ENCODE results near the gene PYGM.
A peak's percentile ranks its signal among the peaks of the same experiment; 100 is the strongest.

PYGM gene

GRCh38 chr11:64791781-64792291 lies 32.1 kb upstream of the PYGM start:
- DNase-seq (ENCODE audit: low spot score) = no peak

GRCh38 chr11:64790205-64791095 lies 30.7 kb upstream of the PYGM start:
- DNase-seq (ENCODE audit: low spot score) = no peak

- no peak for DNase-seq (ENCODE audit: low spot score)
Measured at GRCh38 chr11:64789331-64790204, 29.8 kb upstream of the PYGM start.

- DNase-seq (ENCODE audit: low spot score) = no peak
Measured at GRCh38 chr11:64788321-64789215, 28.8 kb upstream of the PYGM start.

GRCh38 chr11:64787526-64788320 lies 27.9 kb upstream of the PYGM start:
- DNase-seq (ENCODE audit: low spot score) = peak; percentile 67

GRCh38 chr11:64786308-64786707 lies 26.5 kb upstream of the PYGM start:
- no peak for DNase-seq (ENCODE audit: low spot score)

GRCh38 chr11:64784813-64785581 lies 25.2 kb upstream of the PYGM start:
- no peak for DNase-seq (ENCODE audit: low spot score)

- DNase-seq (ENCODE audit: low spot score) = peak; percentile 100
Measured at GRCh38 chr11:64778473-64779298, 18.9 kb upstream of the PYGM start, which contains the start of gene SF1. Gene SF1 (minus strand): TSS chr11:64778542. CDS start chr11:64778392, 150 bp downstream.

GRCh38 chr11:64778223-64778472 lies 18.4 kb upstream of the PYGM start:
- DNase-seq (ENCODE audit: low spot score) = no peak

- peak; percentile 78 for DNase-seq (ENCODE audit: low spot score)
Measured at GRCh38 chr11:64777449-64778222, 17.9 kb upstream of the PYGM start.

GRCh38 chr11:64776875-64777274 lies 17.1 kb upstream of the PYGM start:
- DNase-seq (ENCODE audit: low spot score) = no peak

GRCh38 chr11:64776425-64776824 lies 16.7 kb upstream of the PYGM start:
- no peak for DNase-seq (ENCODE audit: low spot score)

- DNase-seq (ENCODE audit: low spot score) = no peak
Measured at GRCh38 chr11:64774144-64774543, 14.4 kb upstream of the PYGM start.

GRCh38 chr11:64772303-64773018 lies 12.7 kb upstream of the PYGM start:
- DNase-seq (ENCODE audit: low spot score) = no peak

- no peak for DNase-seq (ENCODE audit: low spot score)
Measured at GRCh38 chr11:64771861-64772260, 12.1 kb upstream of the PYGM start.

- no peak for DNase-seq (ENCODE audit: low spot score)
Measured at GRCh38 chr11:64770120-64770519, 10.3 kb upstream of the PYGM start.

- DNase-seq (ENCODE audit: low spot score) = no peak
Measured at GRCh38 chr11:64769283-64769682, 9.5 kb upstream of the PYGM start.

- no peak for DNase-seq (ENCODE audit: low spot score)
Measured at GRCh38 chr11:64768300-64768694, 8.5 kb upstream of the PYGM start.
